GM21515 (cell line): ENCODE results near the gene CAPRIN1.
A peak's percentile ranks its signal among the peaks of the same experiment; 100 is the strongest.

Experiments
- ATAC-seq: cut with Tn5 transposase; IDR thresholded peaks from one replicate; pipeline ENCODE4 v1.9.1; 2021; ENCODE audit not compliant: unreplicated experiment

Gene CAPRIN1

GRCh38 chr11:34139346-34139745 is 87.8 kb downstream of the CAPRIN1 start:
- no peak for ATAC-seq

- no peak for ATAC-seq
Measured at GRCh38 chr11:34140149-34140548, 88.6 kb downstream of the CAPRIN1 start.

GRCh38 chr11:34143048-34143447 is 91.5 kb downstream of the CAPRIN1 start:
- ATAC-seq: no peak

GRCh38 chr11:34145073-34145472 is 93.5 kb downstream of the CAPRIN1 start:
- no peak for ATAC-seq

GRCh38 chr11:34145847-34146381 is 94.4 kb downstream of the CAPRIN1 start:
- ATAC-seq: peak; percentile 54

GRCh38 chr11:34146411-34146810 is 94.9 kb downstream of the CAPRIN1 start:
- ATAC-seq: no peak

- ATAC-seq: no peak
Measured at GRCh38 chr11:34146866-34147265, 95.3 kb downstream of the CAPRIN1 start.

- no peak for ATAC-seq
Measured at GRCh38 chr11:34147581-34147980, 96.0 kb downstream of the CAPRIN1 start.

- ATAC-seq: no peak
Measured at GRCh38 chr11:34148504-34149165, 97.1 kb downstream of the CAPRIN1 start.

GRCh38 chr11:34149274-34149673 is 97.7 kb downstream of the CAPRIN1 start:
- no peak for ATAC-seq

- ATAC-seq: no peak
Measured at GRCh38 chr11:34149786-34150185, 98.3 kb downstream of the CAPRIN1 start.

- no peak for ATAC-seq
Measured at GRCh38 chr11:34150494-34151151, 99.1 kb downstream of the CAPRIN1 start.
